ENCODE measurements around the gene RANBP3L. TPM values are rescaled to one million over a fixed set of nuclear protein-coding genes. Genes with fewer than 3 reads are reported as not detected.

Gene RANBP3L
- total and polyA plus RNA-seq, 2 of the 4 experiments (the other 2 are of a cell fraction), result not detected

- no peaks in the 10 kb centered on the region for H3K9me3 ChIP-seq (ENCODE audit: control insufficient read depth, insufficient read depth, low read length)
- no peak for TF ChIP-seq USF2 (IDR thresholded peaks at IDR 0.05; ENCODE audit: low read depth, low read length)
- no peak overlapping the region for H2AK5ac ChIP-seq (ENCODE audit: low read depth, low read length)
- H2BK120ac ChIP-seq (ENCODE audit: low read depth, low read length), result no peak overlapping the region
- no peak overlapping the region for H3K14ac ChIP-seq (replicated peaks; ENCODE audit: low read depth, low read length)
- H3K18ac ChIP-seq (ENCODE audit: low read depth, low read length), result no peak overlapping the region
- dilution Hi-C loops (cut with HindIII; ENCODE audit: low sequenced_read_pairs, unreplicated experiment), result no loop called here
- H2BK5ac ChIP-seq (ENCODE audit: low read depth, low read length, poor library complexity, severe bottlenecking), result no peak overlapping the region
- no peak overlapping the region for H3K56ac ChIP-seq (ENCODE audit: extremely low read depth, insufficient read depth, low read length)
- H3K79me1 ChIP-seq (ENCODE audit: low read depth in 1 of 2, low read length in 2 of 2), result peaks cover 3 to 40% of the 10 kb centered on the region in 2 experiments; a peak in 3 of 4 replicates
- 50% methylated on average over 1 of the region's 2 CpGs; no CpG with 5 or more reads in 1 of the 2 experiments for WGBS, 2 experiments (ENCODE audit: extremely low coverage in 2 of 2, insufficient read length in 1 of 2)
- intact Hi-C loops (cut with micrococcal nuclease), result loop anchor here (2.0 kb wide), 1 partner anchor 36 kb away; no protein-coding TSS in a partner anchor
- ChIA-PET POLR2A (ENCODE audit: unreplicated experiment) (interaction anchor here (0.6 kb wide), 1 partner anchor 77 kb away, joined by 4 read pairs; no protein-coding TSS in a partner anchor), CTCF (no interaction called here)
- peaks cover 4% of the 10 kb centered on the region for H3K4me1 ChIP-seq (ENCODE audit: control insufficient read depth, insufficient read depth, low read length)
- no peaks in the 10 kb centered on the region for H3K36me3 ChIP-seq (ENCODE audit: control insufficient read depth, insufficient read depth, low read length)
- no peak overlapping the region for H4K91ac ChIP-seq (ENCODE audit: insufficient read depth, low read depth, low read length)
- H3K4ac ChIP-seq (ENCODE audit: low read depth, low read length), result no peak overlapping the region
- H4K20me1 ChIP-seq (ENCODE audit: insufficient read depth, low read length), result no peaks in the 10 kb centered on the region
- H4K8ac ChIP-seq (ENCODE audit: low read depth in 2 of 2, low read length in 2 of 2), result no peak overlapping the region
- in situ Hi-C loops (cut with MboI; ENCODE audit: low sequenced_read_pairs), result no loop called here
- H3K4me3 ChIP-seq (ENCODE audit: insufficient read depth, low read depth, low read length), result no peak overlapping the region
- DNase-seq, result no peak
- H4K5ac ChIP-seq (ENCODE audit: low read depth, low read length), result no peak overlapping the region
- H3K9me1 ChIP-seq (ENCODE audit: insufficient read depth, low read length), result 0 out of 2 replicates have a peak, but pooled peaks cover 3% of the 10 kb centered on the region
- H3K27me3 ChIP-seq (ENCODE audit: control insufficient read depth, insufficient read depth, low read length), result no peaks in the 10 kb centered on the region
- H2AFZ ChIP-seq (replicated peaks; ENCODE audit: low read length, poor library complexity), result no peak overlapping the region
- H2BK20ac ChIP-seq (ENCODE audit: low read depth, low read length), result no peak overlapping the region
- H3K27ac ChIP-seq (ENCODE audit: insufficient read depth, low read length), result no peak overlapping the region
- H3K9ac ChIP-seq (ENCODE audit: low read depth, low read length), result no peak overlapping the region
- no peak overlapping the region for H3K23ac ChIP-seq (ENCODE audit: low read depth, low read length)
- no TSS peak for BruUV-seq (replicated peaks)
- no peak overlapping the region for H3K4me2 ChIP-seq (ENCODE audit: low read depth, low read length)
- no peak overlapping the region for H2AK9ac ChIP-seq (replicated peaks; ENCODE audit: low read depth, low read length, poor library complexity)
- no peak for ATAC-seq (ENCODE audit: low read depth)
- no peak overlapping the region for H2BK15ac ChIP-seq (ENCODE audit: low read depth, low read length)
These were observed 63.0 kb downstream of the RANBP3L start for GRCh38 chr5:36238502-36239295.

Data from IMR-90 (cell line).